ENCODE results near the gene AGT.

AGT gene

GRCh38 chr1:230737622-230738262, 23.8 kb upstream of the AGT start:
- Histone ChIP-seq H3K9me3 (ENCODE audit: low read length) (0 out of 2 replicates have a peak, but pooled peaks cover 2% of the 10 kb centered on the region), H3K9me2 (ENCODE audit: low read depth, low read length) (no peaks in the 10 kb centered on the region), H3K79me2 (ENCODE audit: insufficient read depth, low read length) (no peaks in the 10 kb centered on the region), H4K20me1 (ENCODE audit: insufficient read depth, low read length) (no peaks in the 10 kb centered on the region), H3K4me1 (ENCODE audit: insufficient read depth, low read length, severe bottlenecking) (no peaks in the 10 kb centered on the region), H3K4me3 (ENCODE audit: low read depth, low read length, poor library complexity, severe bottlenecking) (no peak overlapping the region), H3K27me3 (ENCODE audit: insufficient read depth, low read length) (no peaks in the 10 kb centered on the region), H3F3A (ENCODE audit: insufficient read depth, low read length) (no peaks in the 10 kb centered on the region), H3K4me2 (ENCODE audit: low read length) (no peak overlapping the region), H3K36me3 (ENCODE audit: insufficient read depth, low read length) (no peaks in the 10 kb centered on the region), H2AFZ (ENCODE audit: low read length) (no peak overlapping the region), H3K9ac (ENCODE audit: low read length) (no peak overlapping the region), H3K27ac (ENCODE audit: low read depth, low read length, poor library complexity, severe bottlenecking) (no peak overlapping the region)
- TF ChIP-seq EZH2 (IDR thresholded peaks at IDR 0.05; ENCODE audit: borderline replicate concordance, low read length), result no peak
- no peak for TF ChIP-seq CTCF (IDR thresholded peaks at IDR 0.05; ENCODE audit: low read length)

- H3K36me3 ChIP-seq (ENCODE audit: insufficient read depth, low read length), result no peaks in the 10 kb centered on the region
- H3K4me2 ChIP-seq (ENCODE audit: low read length), result no peak overlapping the region
- H3K79me2 ChIP-seq (ENCODE audit: insufficient read depth, low read length), result no peaks in the 10 kb centered on the region
- H3K4me3 ChIP-seq (ENCODE audit: low read depth, low read length, poor library complexity, severe bottlenecking), result no peak overlapping the region
- H3F3A ChIP-seq (ENCODE audit: insufficient read depth, low read length), result no peaks in the 10 kb centered on the region
- H3K9me3 ChIP-seq (ENCODE audit: low read length), result 0 out of 2 replicates have a peak, but pooled peaks cover 2% of the 10 kb centered on the region
- TF ChIP-seq EZH2 (IDR thresholded peaks at IDR 0.05; ENCODE audit: borderline replicate concordance, low read length) (no peak), CTCF (IDR thresholded peaks at IDR 0.05; ENCODE audit: low read length) (no peak)
- H2AFZ ChIP-seq (ENCODE audit: low read length), result no peak overlapping the region
- no peaks in the 10 kb centered on the region for H3K4me1 ChIP-seq (ENCODE audit: insufficient read depth, low read length, severe bottlenecking)
- H3K27me3 ChIP-seq (ENCODE audit: insufficient read depth, low read length), result no peaks in the 10 kb centered on the region
- no peaks in the 10 kb centered on the region for H3K9me2 ChIP-seq (ENCODE audit: low read depth, low read length)
- no peak overlapping the region for H3K9ac ChIP-seq (ENCODE audit: low read length)
- H4K20me1 ChIP-seq (ENCODE audit: insufficient read depth, low read length), result no peaks in the 10 kb centered on the region
- H3K27ac ChIP-seq (ENCODE audit: low read depth, low read length, poor library complexity, severe bottlenecking), result no peak overlapping the region
Observed at GRCh38 chr1:230735447-230735846, 21.5 kb upstream of the AGT start.

- H3K4me2 ChIP-seq (ENCODE audit: low read length), result no peak overlapping the region
- no peak overlapping the region for H3K4me3 ChIP-seq (ENCODE audit: low read depth, low read length, poor library complexity, severe bottlenecking)
- H3K27ac ChIP-seq (ENCODE audit: low read depth, low read length, poor library complexity, severe bottlenecking), result no peak overlapping the region
- H3K9me3 ChIP-seq (ENCODE audit: low read length), result no peaks in the 10 kb centered on the region
- no peaks in the 10 kb centered on the region for H4K20me1 ChIP-seq (ENCODE audit: insufficient read depth, low read length)
- no peaks in the 10 kb centered on the region for H3K4me1 ChIP-seq (ENCODE audit: insufficient read depth, low read length, severe bottlenecking)
- H3F3A ChIP-seq (ENCODE audit: insufficient read depth, low read length), result no peaks in the 10 kb centered on the region
- TF ChIP-seq CTCF (IDR thresholded peaks at IDR 0.05; ENCODE audit: low read length) (no peak), EZH2 (IDR thresholded peaks at IDR 0.05; ENCODE audit: borderline replicate concordance, low read length) (no peak)
- H3K27me3 ChIP-seq (ENCODE audit: insufficient read depth, low read length), result no peaks in the 10 kb centered on the region
- H3K36me3 ChIP-seq (ENCODE audit: insufficient read depth, low read length), result no peaks in the 10 kb centered on the region
- no peak overlapping the region for H3K9ac ChIP-seq (ENCODE audit: low read length)
- no peak overlapping the region for H2AFZ ChIP-seq (ENCODE audit: low read length)
- no peaks in the 10 kb centered on the region for H3K79me2 ChIP-seq (ENCODE audit: insufficient read depth, low read length)
- no peaks in the 10 kb centered on the region for H3K9me2 ChIP-seq (ENCODE audit: low read depth, low read length)
Observed at GRCh38 chr1:230730977-230731376, 17.1 kb upstream of the AGT start.
